Ovary (tissue), 3 donors: ENCODE data around the gene KRTAP6-1.

ENCODE experiments used
- POLR2A ChIP-seq: fragments of 450-650 bp; IDR thresholded peaks from one replicate; pipeline ENCODE4 v1.6.1; 2017; ENCODE audit warnings: antibody characterized with exemption, mild to moderate bottlenecking, moderate library complexity
- TF ChIP-seq, protein P1 (sequence below), 3 donors: fragments of 450-650 bp in 2 of 3; fragments of 200-600 bp in 1 of 3; IDR thresholded peaks; one replicate each; pipeline versions ENCODE4 v1.5.1 to v1.8.0; 2016 to 2022; ENCODE audit warnings: antibody characterized with exemption in 3 of 3, mild to moderate bottlenecking in 1 of 3
- donor health status: DM: no; HTN: no; CAD: no.

DNA sequence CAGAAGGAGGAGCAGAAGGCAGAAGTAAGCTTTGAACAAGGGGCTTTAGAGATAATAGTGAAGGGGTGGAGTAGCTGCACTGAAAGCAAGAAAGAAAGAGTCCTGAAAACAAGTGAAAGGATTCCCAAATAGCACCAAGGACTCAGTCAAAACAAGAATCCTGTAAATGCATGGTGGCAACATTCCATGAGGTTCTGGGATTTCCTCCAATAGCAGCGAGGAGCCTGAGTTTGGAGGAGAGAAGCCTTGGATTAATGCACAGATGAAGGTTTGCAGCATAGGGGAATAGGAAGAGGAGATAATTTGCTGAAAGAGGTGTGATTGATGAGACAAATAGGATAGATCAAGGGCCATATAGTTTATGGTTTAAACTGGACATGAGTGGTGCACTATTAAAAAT is 34.4 kb downstream of the KRTAP6-1 start:
- TF ChIP-seq, protein P1, sequence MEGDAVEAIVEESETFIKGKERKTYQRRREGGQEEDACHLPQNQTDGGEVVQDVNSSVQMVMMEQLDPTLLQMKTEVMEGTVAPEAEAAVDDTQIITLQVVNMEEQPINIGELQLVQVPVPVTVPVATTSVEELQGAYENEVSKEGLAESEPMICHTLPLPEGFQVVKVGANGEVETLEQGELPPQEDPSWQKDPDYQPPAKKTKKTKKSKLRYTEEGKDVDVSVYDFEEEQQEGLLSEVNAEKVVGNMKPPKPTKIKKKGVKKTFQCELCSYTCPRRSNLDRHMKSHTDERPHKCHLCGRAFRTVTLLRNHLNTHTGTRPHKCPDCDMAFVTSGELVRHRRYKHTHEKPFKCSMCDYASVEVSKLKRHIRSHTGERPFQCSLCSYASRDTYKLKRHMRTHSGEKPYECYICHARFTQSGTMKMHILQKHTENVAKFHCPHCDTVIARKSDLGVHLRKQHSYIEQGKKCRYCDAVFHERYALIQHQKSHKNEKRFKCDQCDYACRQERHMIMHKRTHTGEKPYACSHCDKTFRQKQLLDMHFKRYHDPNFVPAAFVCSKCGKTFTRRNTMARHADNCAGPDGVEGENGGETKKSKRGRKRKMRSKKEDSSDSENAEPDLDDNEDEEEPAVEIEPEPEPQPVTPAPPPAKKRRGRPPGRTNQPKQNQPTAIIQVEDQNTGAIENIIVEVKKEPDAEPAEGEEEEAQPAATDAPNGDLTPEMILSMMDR (IDR thresholded peaks at IDR 0.05): no peak
- no peak for TF ChIP-seq POLR2A
